HepG2 (cell line): ENCODE data around the gene COG8. TPM values are rescaled to one million over a fixed set of nuclear protein-coding genes. Genes with fewer than 3 reads are reported as not detected.

ENCODE experiments used
- CENPX ChIP-seq: sonication (generic); formaldehyde crosslinking; IDR thresholded peaks from 2 replicates; pipeline ENCODE4 v1.9.0; 2021; ENCODE audit warnings: mild to moderate bottlenecking, missing genetic modification reagents, moderate library complexity
- CHCHD3 ChIP-seq: sonication (generic); formaldehyde crosslinking; IDR thresholded peaks from 2 replicates; pipeline ENCODE4 v1.8.0; 2022; ENCODE audit warnings: mild to moderate bottlenecking, missing genetic modification reagents, moderate library complexity
- CHD4 ChIP-seq: fragments of 200-600 bp; sonication (generic); IDR thresholded peaks from 2 replicates; pipeline ENCODE4 v1.7.0; 2017; ENCODE audit warnings: mild to moderate bottlenecking, low read length, borderline replicate concordance
- GPN1 ChIP-seq: sonication (generic); formaldehyde crosslinking; IDR thresholded peaks from 2 replicates; pipeline ENCODE4 v1.5.1; 2020; ENCODE audit warnings: missing genetic modification reagents, borderline replicate concordance
- RFX3 ChIP-seq: IDR thresholded peaks from 2 replicates; pipeline ENCODE4 v1.6.1; 2016; ENCODE audit warnings: missing biosample characterization, missing genetic modification reagents
- SIX1 ChIP-seq: sonication (generic); formaldehyde crosslinking; IDR thresholded peaks from 2 replicates; pipeline ENCODE4 v1.4.0; 2020; ENCODE audit warnings: missing genetic modification reagents, borderline replicate concordance
- SP1 ChIP-seq, 2 experiments: fragments of 450-650 bp in 1 of 2; sonication (generic) in 1 of 2; formaldehyde crosslinking in 1 of 2; IDR thresholded peaks; 2 replicates each; pipeline versions ENCODE4 v1.4.0 to v1.6.1; 2016 to 2020; ENCODE audit warnings: missing genetic modification reagents in 1 of 2
- TBX3 ChIP-seq: fragments of 450-650 bp; IDR thresholded peaks from 2 replicates; pipeline ENCODE4 v1.6.1; 2017; ENCODE audit warnings: antibody characterized with exemption, mild to moderate bottlenecking, inconsistent platforms, borderline replicate concordance
- ZNF253 ChIP-seq: sonication (generic); formaldehyde crosslinking; IDR thresholded peaks from 2 replicates; pipeline ENCODE4 v1.8.0; 2022; ENCODE audit warnings: mild to moderate bottlenecking, missing genetic modification reagents, borderline replicate concordance
- ZNF432 ChIP-seq: sonication (generic); formaldehyde crosslinking; IDR thresholded peaks from 2 replicates; pipeline ENCODE4 v1.5.0; 2020; ENCODE audit warnings: missing genetic modification reagents, mild to moderate bottlenecking, borderline replicate concordance
- ZNF451 ChIP-seq: sonication (generic); formaldehyde crosslinking; IDR thresholded peaks from 2 replicates; pipeline ENCODE4 v1.5.0; 2020; ENCODE audit warnings: mild to moderate bottlenecking, missing genetic modification reagents
- ZNF792 ChIP-seq: IDR thresholded peaks from 2 replicates; pipeline ENCODE4 v1.6.1; 2016
- polyA plus RNA-seq, 8 experiments: library from polyadenylated mRNA; depleted of rRNA in 3 of 8; stranded (reverse) in 7 of 8; unstranded in 1 of 8; fragments of >200 nt; fragmentation: Illumina TruSeq in 4 of 8; extraction: Trizol in 4 of 8; gene quantifications; 2 replicates each; pipeline versions ENCODE4 v1.2.1 to v1.2.3, GENCODE V29; 2011 to 2016; ENCODE audit warnings: low read depth in 4 of 8, missing spikeins in 1 of 8, mixed read lengths in 1 of 8; ENCODE audit not compliant: insufficient read depth in 1 of 8
- total RNA-seq, 5 experiments: library from RNA; depleted of rRNA; stranded (reverse); fragments of >200 nt; fragmentation: Illumina TruSeq; extraction: Trizol; gene quantifications; 2 replicates each; pipeline ENCODE4 v1.2.3, GENCODE V29; 2016; ENCODE audit warnings: low read depth in 1 of 5
- TF ChIP-seq, protein P1 (sequence below): sonication (generic); formaldehyde crosslinking; IDR thresholded peaks from 2 replicates; pipeline ENCODE4 v1.4.0; 2020; ENCODE audit warnings: mild to moderate bottlenecking, missing genetic modification reagents, borderline replicate concordance
- TF ChIP-seq, protein P2 (sequence below): sonication (generic); formaldehyde crosslinking; IDR thresholded peaks from 2 replicates; pipeline ENCODE4 v1.4.0; 2020; ENCODE audit warnings: low read depth, missing genetic modification reagents
- TF ChIP-seq, protein P3 (sequence below): sonication (generic); formaldehyde crosslinking; IDR thresholded peaks from 2 replicates; pipeline ENCODE4 v1.5.0; 2020; ENCODE audit warnings: mild to moderate bottlenecking, missing genetic modification reagents
- TF ChIP-seq, protein P4 (sequence below): sonication (generic); formaldehyde crosslinking; IDR thresholded peaks from 2 replicates; pipeline ENCODE4 v1.5.0; 2020; ENCODE audit warnings: mild to moderate bottlenecking, missing genetic modification reagents

The COG8 gene
- total and polyA plus RNA-seq, 2 of the 13 experiments (the other 11 are each of a cell fraction or from before 2014, with no cell fraction given) = 45.5 to 52.1 TPM

- TF ChIP-seq, protein P1, sequence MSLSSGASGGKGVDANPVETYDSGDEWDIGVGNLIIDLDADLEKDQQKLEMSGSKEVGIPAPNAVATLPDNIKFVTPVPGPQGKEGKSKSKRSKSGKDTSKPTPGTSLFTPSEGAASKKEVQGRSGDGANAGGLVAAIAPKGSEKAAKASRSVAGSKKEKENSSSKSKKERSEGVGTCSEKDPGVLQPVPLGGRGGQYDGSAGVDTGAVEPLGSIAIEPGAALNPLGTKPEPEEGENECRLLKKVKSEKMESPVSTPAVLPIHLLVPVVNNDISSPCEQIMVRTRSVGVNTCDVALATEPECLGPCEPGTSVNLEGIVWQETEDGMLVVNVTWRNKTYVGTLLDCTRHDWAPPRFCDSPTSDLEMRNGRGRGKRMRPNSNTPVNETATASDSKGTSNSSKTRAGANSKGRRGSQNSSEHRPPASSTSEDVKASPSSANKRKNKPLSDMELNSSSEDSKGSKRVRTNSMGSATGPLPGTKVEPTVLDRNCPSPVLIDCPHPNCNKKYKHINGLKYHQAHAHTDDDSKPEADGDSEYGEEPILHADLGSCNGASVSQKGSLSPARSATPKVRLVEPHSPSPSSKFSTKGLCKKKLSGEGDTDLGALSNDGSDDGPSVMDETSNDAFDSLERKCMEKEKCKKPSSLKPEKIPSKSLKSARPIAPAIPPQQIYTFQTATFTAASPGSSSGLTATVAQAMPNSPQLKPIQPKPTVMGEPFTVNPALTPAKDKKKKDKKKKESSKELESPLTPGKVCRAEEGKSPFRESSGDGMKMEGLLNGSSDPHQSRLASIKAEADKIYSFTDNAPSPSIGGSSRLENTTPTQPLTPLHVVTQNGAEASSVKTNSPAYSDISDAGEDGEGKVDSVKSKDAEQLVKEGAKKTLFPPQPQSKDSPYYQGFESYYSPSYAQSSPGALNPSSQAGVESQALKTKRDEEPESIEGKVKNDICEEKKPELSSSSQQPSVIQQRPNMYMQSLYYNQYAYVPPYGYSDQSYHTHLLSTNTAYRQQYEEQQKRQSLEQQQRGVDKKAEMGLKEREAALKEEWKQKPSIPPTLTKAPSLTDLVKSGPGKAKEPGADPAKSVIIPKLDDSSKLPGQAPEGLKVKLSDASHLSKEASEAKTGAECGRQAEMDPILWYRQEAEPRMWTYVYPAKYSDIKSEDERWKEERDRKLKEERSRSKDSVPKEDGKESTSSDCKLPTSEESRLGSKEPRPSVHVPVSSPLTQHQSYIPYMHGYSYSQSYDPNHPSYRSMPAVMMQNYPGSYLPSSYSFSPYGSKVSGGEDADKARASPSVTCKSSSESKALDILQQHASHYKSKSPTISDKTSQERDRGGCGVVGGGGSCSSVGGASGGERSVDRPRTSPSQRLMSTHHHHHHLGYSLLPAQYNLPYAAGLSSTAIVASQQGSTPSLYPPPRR (CRISPR knock-in tag) = no peak
- TF ChIP-seq CHD4 (peak; percentile 83), TBX3 (no peak), SIX1 (CRISPR knock-in tag) (no peak), ZNF253 (no peak), CHCHD3 (no peak), ZNF792 (CRISPR knock-in tag) (peak; percentile 70), GPN1 (CRISPR knock-in tag) (no peak), CENPX (no peak), ZNF432 (CRISPR knock-in tag) (no peak; the same call in 1 of the 2 replicates), SP1 (IDR thresholded peaks at IDR 0.05) (no peak), SP1 (CRISPR knock-in tag; IDR thresholded peaks at IDR 0.05) (no peak), RFX3 (CRISPR knock-in tag) (no peak), ZNF451 (CRISPR knock-in tag) (peak; percentile 42)
- TF ChIP-seq, protein P2, sequence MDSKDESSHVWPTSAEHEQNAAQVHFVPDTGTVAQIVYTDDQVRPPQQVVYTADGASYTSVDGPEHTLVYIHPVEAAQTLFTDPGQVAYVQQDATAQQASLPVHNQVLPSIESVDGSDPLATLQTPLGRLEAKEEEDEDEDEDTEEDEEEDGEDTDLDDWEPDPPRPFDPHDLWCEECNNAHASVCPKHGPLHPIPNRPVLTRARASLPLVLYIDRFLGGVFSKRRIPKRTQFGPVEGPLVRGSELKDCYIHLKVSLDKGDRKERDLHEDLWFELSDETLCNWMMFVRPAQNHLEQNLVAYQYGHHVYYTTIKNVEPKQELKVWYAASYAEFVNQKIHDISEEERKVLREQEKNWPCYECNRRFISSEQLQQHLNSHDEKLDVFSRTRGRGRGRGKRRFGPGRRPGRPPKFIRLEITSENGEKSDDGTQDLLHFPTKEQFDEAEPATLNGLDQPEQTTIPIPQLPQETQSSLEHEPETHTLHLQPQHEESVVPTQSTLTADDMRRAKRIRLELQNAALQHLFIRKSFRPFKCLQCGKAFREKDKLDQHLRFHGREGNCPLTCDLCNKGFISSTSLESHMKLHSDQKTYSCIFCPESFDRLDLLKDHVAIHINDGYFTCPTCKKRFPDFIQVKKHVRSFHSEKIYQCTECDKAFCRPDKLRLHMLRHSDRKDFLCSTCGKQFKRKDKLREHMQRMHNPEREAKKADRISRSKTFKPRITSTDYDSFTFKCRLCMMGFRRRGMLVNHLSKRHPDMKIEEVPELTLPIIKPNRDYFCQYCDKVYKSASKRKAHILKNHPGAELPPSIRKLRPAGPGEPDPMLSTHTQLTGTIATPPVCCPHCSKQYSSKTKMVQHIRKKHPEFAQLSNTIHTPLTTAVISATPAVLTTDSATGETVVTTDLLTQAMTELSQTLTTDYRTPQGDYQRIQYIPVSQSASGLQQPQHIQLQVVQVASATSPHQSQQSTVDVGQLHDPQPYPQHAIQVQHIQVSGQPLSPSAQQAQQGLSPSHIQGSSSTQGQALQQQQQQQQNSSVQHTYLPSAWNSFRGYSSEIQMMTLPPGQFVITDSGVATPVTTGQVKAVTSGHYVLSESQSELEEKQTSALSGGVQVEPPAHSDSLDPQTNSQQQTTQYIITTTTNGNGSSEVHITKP = no peak
- TF ChIP-seq, protein P3, sequence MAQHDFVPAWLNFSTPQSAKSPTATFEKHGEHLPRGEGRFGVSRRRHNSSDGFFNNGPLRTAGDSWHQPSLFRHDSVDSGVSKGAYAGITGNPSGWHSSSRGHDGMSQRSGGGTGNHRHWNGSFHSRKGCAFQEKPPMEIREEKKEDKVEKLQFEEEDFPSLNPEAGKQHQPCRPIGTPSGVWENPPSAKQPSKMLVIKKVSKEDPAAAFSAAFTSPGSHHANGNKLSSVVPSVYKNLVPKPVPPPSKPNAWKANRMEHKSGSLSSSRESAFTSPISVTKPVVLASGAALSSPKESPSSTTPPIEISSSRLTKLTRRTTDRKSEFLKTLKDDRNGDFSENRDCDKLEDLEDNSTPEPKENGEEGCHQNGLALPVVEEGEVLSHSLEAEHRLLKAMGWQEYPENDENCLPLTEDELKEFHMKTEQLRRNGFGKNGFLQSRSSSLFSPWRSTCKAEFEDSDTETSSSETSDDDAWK (CRISPR knock-in tag) = no peak
- TF ChIP-seq, protein P4, sequence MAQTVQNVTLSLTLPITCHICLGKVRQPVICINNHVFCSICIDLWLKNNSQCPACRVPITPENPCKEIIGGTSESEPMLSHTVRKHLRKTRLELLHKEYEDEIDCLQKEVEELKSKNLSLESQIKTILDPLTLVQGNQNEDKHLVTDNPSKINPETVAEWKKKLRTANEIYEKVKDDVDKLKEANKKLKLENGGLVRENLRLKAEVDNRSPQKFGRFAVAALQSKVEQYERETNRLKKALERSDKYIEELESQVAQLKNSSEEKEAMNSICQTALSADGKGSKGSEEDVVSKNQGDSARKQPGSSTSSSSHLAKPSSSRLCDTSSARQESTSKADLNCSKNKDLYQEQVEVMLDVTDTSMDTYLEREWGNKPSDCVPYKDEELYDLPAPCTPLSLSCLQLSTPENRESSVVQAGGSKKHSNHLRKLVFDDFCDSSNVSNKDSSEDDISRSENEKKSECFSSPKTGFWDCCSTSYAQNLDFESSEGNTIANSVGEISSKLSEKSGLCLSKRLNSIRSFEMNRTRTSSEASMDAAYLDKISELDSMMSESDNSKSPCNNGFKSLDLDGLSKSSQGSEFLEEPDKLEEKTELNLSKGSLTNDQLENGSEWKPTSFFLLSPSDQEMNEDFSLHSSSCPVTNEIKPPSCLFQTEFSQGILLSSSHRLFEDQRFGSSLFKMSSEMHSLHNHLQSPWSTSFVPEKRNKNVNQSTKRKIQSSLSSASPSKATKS (CRISPR knock-in tag) = no peak; the same call in 1 of the 2 replicates
Observed at GRCh38 chr16:69311533-69312387, 27.6 kb downstream of the COG8 start (continued).
